HepG2 (cell line): Measurements from ENCODE around the gene ICAM3. TPM values are rescaled to one million over a fixed set of nuclear protein-coding genes. Genes with fewer than 3 reads are reported as not detected.

Experiments
- CENPT ChIP-seq: sonication (generic); formaldehyde crosslinking; IDR thresholded peaks from 2 replicates; pipeline ENCODE4 v1.8.0; 2022; ENCODE audit warnings: low read depth, mild to moderate bottlenecking, moderate library complexity, missing genetic modification reagents
- ELF3 ChIP-seq: IDR thresholded peaks from 2 replicates; pipeline ENCODE4 v1.6.1; 2016; ENCODE audit warnings: missing genetic modification reagents, missing compliant biosample characterization
- GLI4 ChIP-seq: sonication (generic); formaldehyde crosslinking; IDR thresholded peaks from 2 replicates; pipeline ENCODE4 v1.5.1; 2020; ENCODE audit warnings: missing genetic modification reagents, mild to moderate bottlenecking, moderate library complexity, borderline replicate concordance
- KLF13 ChIP-seq: sonication (generic); formaldehyde crosslinking; IDR thresholded peaks from 2 replicates; pipeline ENCODE4 v1.4.0; 2020; ENCODE audit warnings: mild to moderate bottlenecking, missing genetic modification reagents
- NCOA1 ChIP-seq: sonication (generic); formaldehyde crosslinking; IDR thresholded peaks from 2 replicates; pipeline ENCODE4 v1.9.0; 2021; ENCODE audit warnings: missing genetic modification reagents
- RFX3 ChIP-seq: IDR thresholded peaks from 2 replicates; pipeline ENCODE4 v1.6.1; 2016; ENCODE audit warnings: missing biosample characterization, missing genetic modification reagents
- RXRB ChIP-seq: IDR thresholded peaks from 2 replicates; pipeline ENCODE4 v1.6.1; 2016; ENCODE audit warnings: borderline replicate concordance, missing genetic modification reagents, missing compliant biosample characterization
- TBL1XR1 ChIP-seq: fragments of 150-350 bp; IDR thresholded peaks from 2 replicates; pipeline ENCODE4 v1.6.1; 2014; ENCODE audit warnings: borderline replicate concordance, low read length; ENCODE audit not compliant: partially characterized antibody
- ZFP36L2 ChIP-seq: sonication (generic); formaldehyde crosslinking; IDR thresholded peaks from 2 replicates; pipeline ENCODE4 v1.4.0; 2020; ENCODE audit warnings: missing genetic modification reagents
- ZFY ChIP-seq: sonication (generic); formaldehyde crosslinking; IDR thresholded peaks from 2 replicates; pipeline ENCODE4 v1.4.0; 2020; ENCODE audit warnings: missing genetic modification reagents
- ZNF10 ChIP-seq: sonication (generic); formaldehyde crosslinking; IDR thresholded peaks from 2 replicates; pipeline ENCODE4 v1.4.0; 2020; ENCODE audit warnings: mild to moderate bottlenecking, low read depth, missing genetic modification reagents, borderline replicate concordance
- ZNF207 ChIP-seq: fragments of 450-650 bp; IDR thresholded peaks from 2 replicates; pipeline ENCODE4 v1.6.1; 2016; ENCODE audit warnings: antibody characterized with exemption, borderline replicate concordance
- ZNF543 ChIP-seq: sonication (generic); formaldehyde crosslinking; IDR thresholded peaks from 2 replicates; pipeline ENCODE4 v1.4.0; 2020; ENCODE audit warnings: mild to moderate bottlenecking, missing genetic modification reagents
- ZNF678 ChIP-seq: sonication (generic); formaldehyde crosslinking; IDR thresholded peaks from 2 replicates; pipeline ENCODE4 v1.4.0; 2020; ENCODE audit warnings: mild to moderate bottlenecking, missing genetic modification reagents
- ZNF891 ChIP-seq: sonication (generic); formaldehyde crosslinking; IDR thresholded peaks from 2 replicates; pipeline ENCODE4 v1.5.0; 2020; ENCODE audit warnings: mild to moderate bottlenecking, missing genetic modification reagents
- ZSCAN9 ChIP-seq: IDR thresholded peaks from 2 replicates; pipeline ENCODE4 v1.6.1; 2016; ENCODE audit warnings: borderline replicate concordance
- polyA plus RNA-seq, 8 experiments: library from polyadenylated mRNA; depleted of rRNA in 3 of 8; stranded (reverse) in 7 of 8; unstranded in 1 of 8; fragments of >200 nt; fragmentation: Illumina TruSeq in 4 of 8; extraction: Trizol in 4 of 8; gene quantifications; 2 replicates each; pipeline versions ENCODE4 v1.2.1 to v1.2.3, GENCODE V29; 2011 to 2016; ENCODE audit warnings: low read depth in 4 of 8, missing spikeins in 1 of 8, mixed read lengths in 1 of 8; ENCODE audit not compliant: insufficient read depth in 1 of 8
- total RNA-seq, 5 experiments: library from RNA; depleted of rRNA; stranded (reverse); fragments of >200 nt; fragmentation: Illumina TruSeq; extraction: Trizol; gene quantifications; 2 replicates each; pipeline ENCODE4 v1.2.3, GENCODE V29; 2016; ENCODE audit warnings: low read depth in 1 of 5
- TF ChIP-seq, protein P1 (sequence below): sonication (generic); formaldehyde crosslinking; IDR thresholded peaks from 2 replicates; pipeline ENCODE4 v1.4.0; 2020; ENCODE audit warnings: mild to moderate bottlenecking, missing genetic modification reagents
- TF ChIP-seq, protein P2 (sequence below): sonication (generic); formaldehyde crosslinking; IDR thresholded peaks from 2 replicates; pipeline ENCODE4 v1.8.1; 2023; ENCODE audit warnings: mild to moderate bottlenecking, missing genetic modification reagents, borderline replicate concordance
- TF ChIP-seq, protein P3 (sequence below): sonication (generic); formaldehyde crosslinking; IDR thresholded peaks from 2 replicates; pipeline ENCODE4 v1.5.0; 2020; ENCODE audit warnings: missing genetic modification reagents
- TF ChIP-seq, protein P4 (sequence below), 2 experiments: fragments of 450-650 bp in 1 of 2; sonication (generic) in 1 of 2; formaldehyde crosslinking; IDR thresholded peaks; 2 replicates each; pipeline versions ENCODE4 v1.5.0 to v1.8.0; 2020 to 2022; ENCODE audit warnings: mild to moderate bottlenecking in 1 of 2, missing genetic modification reagents in 1 of 2
- TF ChIP-seq, protein P5 (sequence below): sonication (generic); formaldehyde crosslinking; IDR thresholded peaks from 2 replicates; pipeline ENCODE4 v1.8.1; 2022; ENCODE audit warnings: low read depth, mild to moderate bottlenecking, missing genetic modification reagents

The ICAM3 gene
- total and polyA plus RNA-seq, 2 of the 13 experiments (the other 11 are each of a cell fraction or from before 2014, with no cell fraction given) = 14.1 to 21.0 TPM

DNA sequence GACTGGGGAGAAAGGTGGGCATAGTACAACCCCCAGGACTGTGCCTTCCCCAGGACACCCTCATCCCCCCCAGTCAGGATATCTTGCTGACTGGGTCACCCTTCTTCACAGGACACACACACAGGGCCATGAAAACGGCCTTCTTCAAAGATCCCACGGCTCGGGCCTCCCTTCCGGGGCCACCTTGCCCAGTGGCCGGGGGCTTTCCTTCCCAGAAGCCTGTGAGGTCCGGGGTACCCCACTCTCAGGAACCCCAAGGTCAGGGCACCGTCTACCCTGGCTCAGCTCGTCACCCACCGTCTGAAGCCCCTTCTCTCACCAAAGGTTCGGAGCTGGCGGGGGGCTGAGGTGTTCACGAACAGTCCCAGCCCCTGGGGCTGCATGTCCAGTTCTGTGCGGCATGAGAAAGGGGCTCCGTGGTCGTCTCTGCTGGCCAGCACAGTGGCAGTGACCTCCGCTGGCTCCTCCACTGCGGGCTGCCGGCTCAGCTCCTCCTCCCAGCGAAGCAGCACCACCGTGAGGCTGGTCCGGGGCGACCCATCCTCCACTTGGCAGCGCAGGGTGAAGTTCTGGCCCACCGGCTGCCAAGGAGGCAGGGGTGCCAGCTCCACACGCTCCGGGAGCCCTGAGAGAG is 4.0 kb downstream of the ICAM3 start (continued):
- TF ChIP-seq NCOA1 (CRISPR knock-in tag) (no peak), ELF3 (CRISPR knock-in tag) (no peak), TBL1XR1 (no peak), RFX3 (no peak), ZFY (CRISPR knock-in tag) (no peak), ZNF543 (no peak), ZSCAN9 (CRISPR knock-in tag) (no peak), ZNF207 (no peak), CENPT (no peak), ZNF10 (CRISPR knock-in tag) (no peak), ZNF891 (CRISPR knock-in tag) (no peak), ZFP36L2 (no peak), KLF13 (no peak), GLI4 (no peak), RXRB (CRISPR knock-in tag) (0 out of 2 replicates have a peak, but pooled peaks have one; percentile 51), ZNF678 (no peak)
- TF ChIP-seq, protein P1, sequence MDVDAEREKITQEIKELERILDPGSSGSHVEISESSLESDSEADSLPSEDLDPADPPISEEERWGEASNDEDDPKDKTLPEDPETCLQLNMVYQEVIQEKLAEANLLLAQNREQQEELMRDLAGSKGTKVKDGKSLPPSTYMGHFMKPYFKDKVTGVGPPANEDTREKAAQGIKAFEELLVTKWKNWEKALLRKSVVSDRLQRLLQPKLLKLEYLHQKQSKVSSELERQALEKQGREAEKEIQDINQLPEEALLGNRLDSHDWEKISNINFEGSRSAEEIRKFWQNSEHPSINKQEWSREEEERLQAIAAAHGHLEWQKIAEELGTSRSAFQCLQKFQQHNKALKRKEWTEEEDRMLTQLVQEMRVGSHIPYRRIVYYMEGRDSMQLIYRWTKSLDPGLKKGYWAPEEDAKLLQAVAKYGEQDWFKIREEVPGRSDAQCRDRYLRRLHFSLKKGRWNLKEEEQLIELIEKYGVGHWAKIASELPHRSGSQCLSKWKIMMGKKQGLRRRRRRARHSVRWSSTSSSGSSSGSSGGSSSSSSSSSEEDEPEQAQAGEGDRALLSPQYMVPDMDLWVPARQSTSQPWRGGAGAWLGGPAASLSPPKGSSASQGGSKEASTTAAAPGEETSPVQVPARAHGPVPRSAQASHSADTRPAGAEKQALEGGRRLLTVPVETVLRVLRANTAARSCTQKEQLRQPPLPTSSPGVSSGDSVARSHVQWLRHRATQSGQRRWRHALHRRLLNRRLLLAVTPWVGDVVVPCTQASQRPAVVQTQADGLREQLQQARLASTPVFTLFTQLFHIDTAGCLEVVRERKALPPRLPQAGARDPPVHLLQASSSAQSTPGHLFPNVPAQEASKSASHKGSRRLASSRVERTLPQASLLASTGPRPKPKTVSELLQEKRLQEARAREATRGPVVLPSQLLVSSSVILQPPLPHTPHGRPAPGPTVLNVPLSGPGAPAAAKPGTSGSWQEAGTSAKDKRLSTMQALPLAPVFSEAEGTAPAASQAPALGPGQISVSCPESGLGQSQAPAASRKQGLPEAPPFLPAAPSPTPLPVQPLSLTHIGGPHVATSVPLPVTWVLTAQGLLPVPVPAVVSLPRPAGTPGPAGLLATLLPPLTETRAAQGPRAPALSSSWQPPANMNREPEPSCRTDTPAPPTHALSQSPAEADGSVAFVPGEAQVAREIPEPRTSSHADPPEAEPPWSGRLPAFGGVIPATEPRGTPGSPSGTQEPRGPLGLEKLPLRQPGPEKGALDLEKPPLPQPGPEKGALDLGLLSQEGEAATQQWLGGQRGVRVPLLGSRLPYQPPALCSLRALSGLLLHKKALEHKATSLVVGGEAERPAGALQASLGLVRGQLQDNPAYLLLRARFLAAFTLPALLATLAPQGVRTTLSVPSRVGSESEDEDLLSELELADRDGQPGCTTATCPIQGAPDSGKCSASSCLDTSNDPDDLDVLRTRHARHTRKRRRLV (CRISPR knock-in tag) = no peak
- TF ChIP-seq, protein P2, sequence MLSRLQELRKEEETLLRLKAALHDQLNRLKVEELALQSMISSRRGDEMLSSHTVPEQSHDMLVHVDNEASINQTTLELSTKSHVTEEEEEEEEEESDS (CRISPR knock-in tag) = no peak
- TF ChIP-seq, protein P3, sequence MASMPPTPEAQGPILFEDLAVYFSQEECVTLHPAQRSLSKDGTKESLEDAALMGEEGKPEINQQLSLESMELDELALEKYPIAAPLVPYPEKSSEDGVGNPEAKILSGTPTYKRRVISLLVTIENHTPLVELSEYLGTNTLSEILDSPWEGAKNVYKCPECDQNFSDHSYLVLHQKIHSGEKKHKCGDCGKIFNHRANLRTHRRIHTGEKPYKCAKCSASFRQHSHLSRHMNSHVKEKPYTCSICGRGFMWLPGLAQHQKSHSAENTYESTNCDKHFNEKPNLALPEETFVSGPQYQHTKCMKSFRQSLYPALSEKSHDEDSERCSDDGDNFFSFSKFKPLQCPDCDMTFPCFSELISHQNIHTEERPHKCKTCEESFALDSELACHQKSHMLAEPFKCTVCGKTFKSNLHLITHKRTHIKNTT = no peak
- TF ChIP-seq, protein P4, sequence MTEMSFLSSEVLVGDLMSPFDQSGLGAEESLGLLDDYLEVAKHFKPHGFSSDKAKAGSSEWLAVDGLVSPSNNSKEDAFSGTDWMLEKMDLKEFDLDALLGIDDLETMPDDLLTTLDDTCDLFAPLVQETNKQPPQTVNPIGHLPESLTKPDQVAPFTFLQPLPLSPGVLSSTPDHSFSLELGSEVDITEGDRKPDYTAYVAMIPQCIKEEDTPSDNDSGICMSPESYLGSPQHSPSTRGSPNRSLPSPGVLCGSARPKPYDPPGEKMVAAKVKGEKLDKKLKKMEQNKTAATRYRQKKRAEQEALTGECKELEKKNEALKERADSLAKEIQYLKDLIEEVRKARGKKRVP (CRISPR knock-in tag; IDR thresholded peaks at IDR 0.05) = no peak
- TF ChIP-seq, protein P5, sequence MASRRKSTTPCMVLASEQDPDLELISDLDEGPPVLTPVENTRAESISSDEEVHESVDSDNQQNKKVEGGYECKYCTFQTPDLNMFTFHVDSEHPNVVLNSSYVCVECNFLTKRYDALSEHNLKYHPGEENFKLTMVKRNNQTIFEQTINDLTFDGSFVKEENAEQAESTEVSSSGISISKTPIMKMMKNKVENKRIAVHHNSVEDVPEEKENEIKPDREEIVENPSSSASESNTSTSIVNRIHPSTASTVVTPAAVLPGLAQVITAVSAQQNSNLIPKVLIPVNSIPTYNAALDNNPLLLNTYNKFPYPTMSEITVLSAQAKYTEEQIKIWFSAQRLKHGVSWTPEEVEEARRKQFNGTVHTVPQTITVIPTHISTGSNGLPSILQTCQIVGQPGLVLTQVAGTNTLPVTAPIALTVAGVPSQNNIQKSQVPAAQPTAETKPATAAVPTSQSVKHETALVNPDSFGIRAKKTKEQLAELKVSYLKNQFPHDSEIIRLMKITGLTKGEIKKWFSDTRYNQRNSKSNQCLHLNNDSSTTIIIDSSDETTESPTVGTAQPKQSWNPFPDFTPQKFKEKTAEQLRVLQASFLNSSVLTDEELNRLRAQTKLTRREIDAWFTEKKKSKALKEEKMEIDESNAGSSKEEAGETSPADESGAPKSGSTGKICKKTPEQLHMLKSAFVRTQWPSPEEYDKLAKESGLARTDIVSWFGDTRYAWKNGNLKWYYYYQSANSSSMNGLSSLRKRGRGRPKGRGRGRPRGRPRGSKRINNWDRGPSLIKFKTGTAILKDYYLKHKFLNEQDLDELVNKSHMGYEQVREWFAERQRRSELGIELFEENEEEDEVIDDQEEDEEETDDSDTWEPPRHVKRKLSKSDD (CRISPR knock-in tag) = no peak
